ENCODE results near the gene NAA35. TPM values are rescaled to one million over a fixed set of nuclear protein-coding genes. Genes with fewer than 3 reads are reported as not detected.
"Not testable (repeated sequence)": the region's sequence is repeated elsewhere in the genome, so short reads cannot be mapped to it uniquely, and the experiment has no call there.

NAA35 gene
- polyA plus RNA-seq, 1 experiment = 9.8 TPM

DNA sequence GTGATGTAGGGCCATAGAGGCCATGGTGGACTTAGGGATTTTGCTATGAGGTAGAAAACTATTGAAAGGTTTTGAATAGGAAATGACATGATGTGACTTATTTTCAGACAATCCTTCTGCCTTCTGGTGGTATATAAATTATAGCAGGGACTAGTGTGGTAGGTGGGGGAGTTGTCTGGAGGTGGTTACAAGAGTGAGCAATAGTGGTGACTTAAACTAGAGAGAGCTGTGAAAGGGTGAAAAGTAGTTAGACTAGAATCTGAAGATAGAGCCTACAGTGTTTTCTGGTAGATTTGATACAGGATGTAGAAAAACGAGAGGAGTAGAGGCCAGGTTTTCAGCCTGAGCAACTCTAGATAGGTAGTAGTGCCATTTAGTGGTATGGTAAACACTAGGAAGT is 32.3 kb downstream of the NAA35 start:
- no peak for TF ChIP-seq CTCF (IDR thresholded peaks at IDR 0.05; ENCODE audit: insufficient read depth, low read depth, low read length)
- ChIA-PET CTCF (no interaction called here), POLR2A (no interaction called here)
- no peak for DNase-seq (ENCODE audit: low read depth)
- Histone ChIP-seq H3K36me3 (ENCODE audit: control insufficient read depth, insufficient read depth, low read length) (no peaks in the 10 kb centered on the region), H3K27me3 (ENCODE audit: control insufficient read depth, insufficient read depth, low read length) (no peaks in the 10 kb centered on the region), H3K4me3 (ENCODE audit: low read depth, low read length) (no peak overlapping the region)

- H3K4me3 ChIP-seq (ENCODE audit: low read depth, low read length); DNase-seq (ENCODE audit: low read depth); H3K27me3 ChIP-seq (ENCODE audit: control insufficient read depth, insufficient read depth, low read length); POLR2A ChIA-PET; H3K36me3 ChIP-seq (ENCODE audit: control insufficient read depth, insufficient read depth, low read length); CTCF ChIA-PET: not testable (repeated sequence)
These were observed 33.2 kb downstream of the NAA35 start for GRCh38 chr9:85974055-85974547.

DNA sequence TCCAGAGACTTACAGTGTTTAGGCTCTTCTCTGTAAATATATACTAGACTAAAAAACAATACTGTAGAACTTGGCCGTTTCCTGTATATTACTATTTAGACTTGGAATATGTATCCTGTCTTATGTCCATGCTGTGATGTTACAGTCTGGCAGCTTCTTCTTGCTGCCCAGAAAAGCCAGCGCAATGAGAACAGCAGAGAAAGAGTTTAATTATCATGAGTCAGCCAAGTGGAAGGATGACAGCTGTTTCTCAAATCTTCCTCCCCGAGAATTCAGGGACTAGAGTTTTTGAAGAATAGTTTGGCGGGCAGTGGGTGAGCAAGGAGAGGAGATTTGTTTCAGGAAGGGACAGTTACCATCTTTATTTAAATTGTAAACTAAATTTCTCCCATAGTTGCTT is 37.5 kb downstream of the NAA35 start:
- TF ChIP-seq CTCF (IDR thresholded peaks at IDR 0.05; ENCODE audit: insufficient read depth, low read depth, low read length) = no peak
- peaks cover 6% of the 10 kb centered on the region for H3K36me3 ChIP-seq (ENCODE audit: control insufficient read depth, insufficient read depth, low read length)
- POLR2A ChIA-PET = no interaction called here
- no peak for DNase-seq (ENCODE audit: low read depth)
- no peaks in the 10 kb centered on the region for H3K27me3 ChIP-seq (ENCODE audit: control insufficient read depth, insufficient read depth, low read length)
- H3K4me3 ChIP-seq (ENCODE audit: low read depth, low read length) = no peak overlapping the region
- CTCF ChIA-PET = no interaction called here

DNA sequence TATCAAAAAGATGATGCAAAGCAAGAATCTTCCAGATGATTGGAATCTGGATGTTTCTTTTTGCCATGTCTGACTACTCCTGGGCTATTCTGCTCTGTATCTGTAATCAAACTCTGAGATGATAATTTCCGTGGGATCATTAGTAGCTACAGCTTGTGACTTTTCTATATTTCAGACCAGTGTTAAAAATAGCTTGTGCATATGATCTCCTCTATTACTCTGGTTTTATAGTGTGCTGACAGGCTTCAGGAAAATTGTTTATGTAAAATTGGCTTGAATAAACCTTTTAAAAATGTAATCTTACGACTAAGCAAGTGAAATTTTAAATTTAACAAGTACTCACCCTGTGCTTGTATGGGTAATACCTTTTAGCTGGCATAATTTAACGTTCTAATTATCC is 40.4 kb downstream of the NAA35 start:
- no peak for DNase-seq (ENCODE audit: low read depth)
- ChIA-PET CTCF (no interaction called here), POLR2A (no interaction called here)
- Histone ChIP-seq H3K27me3 (ENCODE audit: control insufficient read depth, insufficient read depth, low read length) (no peaks in the 10 kb centered on the region), H3K36me3 (ENCODE audit: control insufficient read depth, insufficient read depth, low read length) (peaks cover 7% of the 10 kb centered on the region), H3K4me3 (ENCODE audit: low read depth, low read length) (no peak overlapping the region)
- no peak for TF ChIP-seq CTCF (IDR thresholded peaks at IDR 0.05; ENCODE audit: insufficient read depth, low read depth, low read length)

DNA sequence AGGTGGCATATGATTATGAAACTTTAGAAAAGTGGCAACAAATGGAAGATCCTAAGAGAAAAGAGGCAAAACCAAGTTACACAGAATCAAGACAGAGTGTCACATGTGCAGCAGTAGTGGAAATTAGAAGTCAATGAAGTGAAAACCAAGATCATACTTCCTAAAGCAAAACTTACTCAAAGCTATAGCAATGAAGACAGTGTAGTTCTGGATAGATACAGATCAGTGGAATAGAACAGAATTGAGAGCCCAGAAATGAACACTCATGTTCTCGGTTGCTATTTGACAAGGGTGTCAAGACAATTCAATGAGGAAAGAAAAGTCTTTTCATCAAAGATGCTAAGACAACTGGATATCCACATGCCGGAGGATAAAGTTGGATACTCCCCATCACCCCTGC is 43.5 kb downstream of the NAA35 start:
- DNase-seq (ENCODE audit: low read depth) = no peak
- CTCF ChIA-PET = no interaction called here
- no peaks in the 10 kb centered on the region for H3K27me3 ChIP-seq (ENCODE audit: control insufficient read depth, insufficient read depth, low read length)
- H3K36me3 ChIP-seq (ENCODE audit: control insufficient read depth, insufficient read depth, low read length) = peaks cover 7% of the 10 kb centered on the region
- no peak for TF ChIP-seq CTCF (IDR thresholded peaks at IDR 0.05; ENCODE audit: insufficient read depth, low read depth, low read length)
- POLR2A ChIA-PET = no interaction called here
- no peak overlapping the region for H3K4me3 ChIP-seq (ENCODE audit: low read depth, low read length)

DNA sequence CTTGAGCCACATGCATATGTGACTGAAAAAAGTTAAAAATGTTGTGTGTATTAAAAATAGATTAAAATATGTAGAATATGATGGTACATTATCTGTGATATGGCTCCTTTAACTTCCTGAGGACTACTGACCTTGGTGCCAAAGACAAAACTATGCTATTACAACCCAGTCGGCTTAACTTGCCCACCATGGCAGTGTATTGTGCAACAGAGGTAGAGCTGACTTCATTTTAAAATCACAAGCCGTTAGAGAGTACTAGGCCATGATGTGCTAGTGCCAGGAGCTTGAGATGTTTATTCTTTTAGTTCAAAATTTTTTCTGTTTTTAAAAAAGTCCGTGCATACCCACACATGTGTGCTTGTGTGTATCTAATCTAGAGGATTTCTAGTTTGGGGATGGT is 46.3 kb downstream of the NAA35 start:
- DNase-seq (ENCODE audit: low read depth) = no peak
- Histone ChIP-seq H3K4me3 (ENCODE audit: low read depth, low read length) (no peak overlapping the region), H3K36me3 (ENCODE audit: control insufficient read depth, insufficient read depth, low read length) (peaks cover 1% of the 10 kb centered on the region; the same call in 1 of the 2 replicates), H3K27me3 (ENCODE audit: control insufficient read depth, insufficient read depth, low read length) (no peaks in the 10 kb centered on the region)
- TF ChIP-seq CTCF (IDR thresholded peaks at IDR 0.05; ENCODE audit: insufficient read depth, low read depth, low read length) = no peak
- ChIA-PET POLR2A (no interaction called here), CTCF (no interaction called here)
